Stimulated activated CD8-positive, alpha-beta memory T cell treated with anti-CD3 and anti-CD28 coated beads, Interleukin-2, amount 100 ng/mL, for 1 hour (primary cell): Measurements from ENCODE around the gene CROCC.
A peak's percentile ranks its signal among the peaks of the same experiment; 100 is the strongest.
"Not testable (repeated sequence)": the region's sequence is repeated elsewhere in the genome, so short reads cannot be mapped to it uniquely, and the experiment has no call there.

Experiments used
- DNase-seq, 2 donors: peaks; one replicate each; pipeline ENCODE4 v3.0.0-alpha.2; 2020; ENCODE audit warnings: low read depth in 2 of 2

The CROCC gene

DNA sequence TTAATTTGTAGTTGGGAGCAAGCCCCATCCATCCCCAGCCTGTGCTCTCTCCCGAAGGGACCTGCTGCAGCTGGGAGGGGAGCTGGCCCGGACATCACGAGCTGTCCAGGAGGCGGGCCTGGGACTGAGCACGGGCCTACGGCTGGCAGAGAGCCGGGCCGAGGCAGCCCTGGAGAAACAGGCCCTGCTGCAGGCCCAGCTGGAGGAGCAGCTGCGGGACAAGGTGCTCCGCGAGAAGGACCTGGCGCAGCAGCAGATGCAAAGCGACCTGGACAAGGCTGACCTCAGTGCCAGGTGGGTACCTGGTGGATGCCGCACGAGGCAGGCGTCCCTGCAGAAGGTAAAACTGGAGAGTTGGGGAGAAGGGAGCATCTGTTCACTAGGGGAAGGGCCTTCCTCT lies 14.8 kb downstream of the CROCC start:
- DNase-seq, result not testable (repeated sequence)

GRCh38 chr1:16938351-16939321 lies 16.9 kb downstream of the CROCC start:
- DNase-seq, result no peak

GRCh38 chr1:16939386-16940180 lies 17.9 kb downstream of the CROCC start:
- not testable (repeated sequence) for DNase-seq

DNA sequence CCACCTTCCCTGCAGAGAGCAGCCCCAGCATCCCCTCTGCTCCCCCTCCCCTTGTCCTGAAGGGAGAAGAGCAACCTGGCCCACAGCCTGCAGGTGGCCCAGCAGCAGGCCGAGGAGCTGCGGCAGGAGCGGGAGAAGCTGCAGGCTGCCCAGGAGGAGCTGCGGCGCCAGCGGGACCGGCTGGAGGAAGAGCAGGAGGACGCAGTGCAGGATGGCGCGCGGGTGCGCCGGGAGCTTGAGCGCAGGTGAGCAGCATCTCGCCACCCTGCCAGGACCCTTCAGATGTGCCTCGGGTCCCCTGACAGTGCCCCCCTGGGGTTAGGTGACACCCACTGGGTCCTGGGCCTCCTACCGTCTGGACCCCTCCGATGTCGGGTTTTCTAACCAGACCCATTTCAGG lies 22.3 kb downstream of the CROCC start:
- no peak for DNase-seq

- DNase-seq, result not testable (repeated sequence)
Measured at GRCh38 chr1:16945512-16945911, 23.8 kb downstream of the CROCC start.

GRCh38 chr1:16946185-16946584 lies 24.5 kb downstream of the CROCC start:
- DNase-seq, result not testable (repeated sequence)

- no peak for DNase-seq
Measured at GRCh38 chr1:16946646-16947045, 24.9 kb downstream of the CROCC start.

- not testable (repeated sequence) for DNase-seq
Measured at GRCh38 chr1:16948282-16948891, 26.7 kb downstream of the CROCC start.

- DNase-seq, result not testable (repeated sequence)
Measured at GRCh38 chr1:16949026-16949425, 27.3 kb downstream of the CROCC start.

DNA sequence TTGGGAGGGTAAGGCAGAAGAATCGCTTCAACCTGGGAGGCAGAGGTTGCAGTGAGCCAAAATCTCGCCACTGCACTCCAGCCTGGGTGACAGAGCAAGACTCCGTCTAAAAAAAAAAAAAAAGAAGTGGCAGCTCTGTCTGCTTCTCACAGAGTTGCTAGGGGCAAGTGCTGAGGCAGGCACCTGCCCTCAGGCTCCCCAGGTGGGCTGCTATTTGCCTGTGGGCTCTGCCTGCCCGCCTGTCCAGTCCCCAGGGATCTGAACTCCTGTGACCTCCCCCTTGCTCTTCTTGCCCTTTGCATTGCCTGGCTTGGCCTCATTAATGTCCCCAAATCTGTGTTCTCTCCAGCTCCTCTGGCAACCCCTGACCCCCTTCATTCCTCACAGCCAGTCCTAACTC lies 30.6 kb downstream of the CROCC start:
- not testable (repeated sequence) for DNase-seq

DNA sequence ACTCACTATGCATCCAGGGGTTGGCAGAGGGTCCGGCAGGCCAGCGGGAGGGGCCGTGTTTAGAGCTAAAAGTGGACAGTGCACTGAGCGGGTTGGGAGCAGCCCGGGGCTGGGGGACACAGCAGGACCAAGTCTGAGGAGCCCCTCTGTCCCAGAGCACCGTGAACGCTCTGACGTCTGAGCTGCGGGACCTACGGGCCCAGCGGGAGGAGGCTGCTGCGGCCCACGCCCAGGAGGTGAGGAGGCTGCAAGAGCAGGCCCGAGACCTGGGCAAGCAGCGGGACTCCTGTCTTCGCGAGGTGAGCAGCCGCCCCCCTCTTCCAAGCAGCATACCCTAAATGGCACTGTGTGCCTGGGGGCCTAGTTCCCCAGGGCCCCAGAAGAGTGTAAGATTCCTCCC lies 32.8 kb downstream of the CROCC start:
- no peak for DNase-seq

- no peak for DNase-seq
Measured at GRCh38 chr1:16955186-16955585, 33.5 kb downstream of the CROCC start.

DNA sequence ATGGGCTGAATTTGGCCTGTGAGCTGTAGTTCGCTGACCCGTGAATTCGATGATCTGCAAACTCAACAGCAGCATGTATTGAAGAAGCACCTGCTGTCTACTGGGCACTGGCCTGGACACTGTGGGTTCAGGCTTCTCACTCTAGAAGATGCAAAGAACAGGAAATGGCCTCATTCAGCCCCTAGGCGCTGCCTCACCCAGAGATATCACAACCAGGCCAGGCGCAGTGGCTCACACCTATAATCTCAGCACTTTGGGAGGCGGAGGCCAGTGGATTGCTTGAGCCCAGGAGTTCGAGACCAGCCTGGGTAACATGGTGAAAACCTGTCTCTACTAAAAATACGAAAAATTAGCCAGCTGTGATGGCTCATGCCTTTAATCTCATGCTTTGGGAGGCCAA lies 35.0 kb downstream of the CROCC start:
- no peak for DNase-seq

DNA sequence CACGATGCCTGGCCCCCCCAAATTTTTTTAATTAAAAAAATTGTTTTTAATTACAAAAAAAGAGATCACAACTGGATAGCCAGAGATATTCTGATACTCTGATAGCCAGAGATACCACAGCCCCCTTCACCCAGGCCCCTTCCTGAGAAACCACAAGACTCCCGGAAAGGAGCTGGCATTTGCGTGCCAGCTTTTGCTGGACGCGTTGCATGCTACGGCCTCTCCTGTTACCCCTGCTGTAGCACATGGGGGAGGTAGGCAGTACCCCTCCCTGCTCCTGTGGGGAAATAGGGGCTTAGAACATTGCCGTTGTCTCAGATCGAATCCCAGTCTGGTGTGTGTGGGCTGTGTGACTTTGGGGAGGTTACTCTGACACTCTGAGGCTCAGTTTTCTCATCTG lies 36.0 kb downstream of the CROCC start:
- no peak for DNase-seq

DNA sequence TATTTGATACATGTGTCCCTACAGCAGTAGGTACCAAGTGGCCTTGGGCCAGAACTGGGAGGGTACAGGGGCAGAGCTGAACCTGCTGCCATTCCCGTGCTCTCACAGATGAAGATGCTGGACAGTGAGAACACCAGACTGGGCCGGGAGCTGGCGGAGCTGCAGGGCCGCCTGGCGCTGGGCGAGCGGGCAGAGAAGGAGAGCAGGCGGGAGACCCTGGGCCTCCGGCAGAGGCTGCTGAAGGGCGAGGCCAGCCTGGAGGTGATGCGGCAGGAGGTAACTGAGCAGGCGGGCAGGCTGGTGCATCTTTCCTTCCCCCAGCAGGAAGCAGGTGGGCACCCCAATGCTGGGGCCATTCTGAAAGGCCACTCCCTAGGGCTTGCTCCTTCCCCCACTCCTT lies 36.7 kb downstream of the CROCC start:
- DNase-seq, result no peak

GRCh38 chr1:16960560-16961296 lies 39.0 kb downstream of the CROCC start:
- peak; percentile 42 to 49 for DNase-seq

GRCh38 chr1:16961297-16962133 lies 39.8 kb downstream of the CROCC start:
- DNase-seq, result no peak

GRCh38 chr1:16964169-16964568 lies 42.4 kb downstream of the CROCC start:
- DNase-seq, result not testable (repeated sequence)

- DNase-seq, result no peak
Measured at GRCh38 chr1:16965486-16966067, 43.8 kb downstream of the CROCC start.

DNA sequence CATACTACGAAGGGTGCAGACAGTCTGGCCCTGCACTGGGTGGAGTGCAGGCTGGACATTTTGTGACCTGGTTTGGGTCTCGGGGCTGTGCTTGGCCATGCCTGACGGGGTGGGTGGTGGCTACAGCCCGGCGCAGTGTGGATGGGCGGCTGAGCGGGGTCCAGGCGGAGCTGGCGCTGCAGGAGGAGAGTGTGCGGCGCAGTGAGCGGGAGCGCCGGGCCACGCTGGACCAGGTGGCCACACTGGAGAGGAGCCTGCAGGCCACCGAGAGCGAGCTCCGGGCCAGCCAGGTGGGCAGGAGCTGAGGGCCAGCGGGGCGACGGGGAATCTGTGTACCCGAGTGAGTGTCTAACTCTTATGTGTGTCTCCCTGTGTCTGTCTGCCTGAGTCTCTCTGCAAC lies 44.6 kb downstream of the CROCC start:
- no peak for DNase-seq
